Prostate gland (tissue), 2 donors: ENCODE results near the gene TMCO4. TPM values are rescaled to one million over a fixed set of nuclear protein-coding genes. Genes with fewer than 3 reads are reported as not detected.
"Not testable (repeated sequence)": the region's sequence is repeated elsewhere in the genome, so short reads cannot be mapped to it uniquely, and the experiment has no call there.

ENCODE experiments used
- DNase-seq: peaks from one replicate; pipeline ENCODE4 v3.0.0-alpha.2; 2019; ENCODE audit warnings: low spot score
- H3K27ac ChIP-seq, 2 donors: fragments of 200-600 bp; sonication (generic); 2 replicates each; pipeline ENCODE4 v1.5.1; 2017 to 2019
- H3K27me3 ChIP-seq: fragments of 200-600 bp; sonication (generic); replicated peaks from 2 replicates; pipeline ENCODE4 v1.5.1; 2019; ENCODE audit not compliant: insufficient read depth
- H3K36me3 ChIP-seq, 2 donors: fragments of 200-600 bp; sonication (generic); 1 replicate in 1 of 2; 2 replicates in 1 of 2; pipeline versions ENCODE4 v1.5.1 to v1.8.1; 2017 to 2019
- H3K4me1 ChIP-seq: fragments of 200-600 bp; sonication (generic); replicated peaks from 2 replicates; pipeline ENCODE4 v1.5.1; 2019
- H3K4me3 ChIP-seq, 2 donors: fragments of 200-600 bp; sonication (generic); 2 replicates each; pipeline ENCODE4 v1.5.1; 2017 to 2019
- H3K9me3 ChIP-seq: fragments of 200-600 bp; sonication (generic); 2 replicates; pipeline ENCODE4 v1.5.1; 2017
- POLR2A ChIP-seq: fragments of 450-650 bp; IDR thresholded peaks from one replicate; pipeline ENCODE4 v1.6.1; 2016; ENCODE audit warnings: antibody characterized with exemption, mild to moderate bottlenecking
- POLR2AphosphoS5 ChIP-seq: sonication (generic); formaldehyde crosslinking; IDR thresholded peaks from one replicate; pipeline ENCODE4 v1.6.1; 2017; ENCODE audit warnings: antibody characterized with exemption
- WGBS: methylation state at CpG from one replicate; pipeline ENCODE4 v1.1.5; 2018; 5-methylcytosine and 5-hydroxymethylcytosine counted together
- intact Hi-C: fragments of 100-400 bp; cut with DNase I; formaldehyde crosslinking; loops from one replicate; pipeline ENCODE4 v1.14.2; 2022
- total RNA-seq, 2 donors: library from RNA; depleted of rRNA; stranded (reverse); fragments of >200 nt; gene quantifications; one replicate each; pipeline ENCODE4 v1.1.0, GENCODE V29; 2016
- TF ChIP-seq, protein P1 (sequence below), 4 experiments: fragments of 200-600 bp in 2 of 4; fragments of 450-650 bp in 2 of 4; sonication (generic) in 2 of 4; IDR thresholded peaks; 1 replicate in 3 of 4; 2 replicates in 1 of 4; pipeline ENCODE4 v1.5.1; 2016 to 2019; ENCODE audit warnings: antibody characterized with exemption in 4 of 4, mild to moderate bottlenecking in 2 of 4, moderate library complexity in 2 of 4

TMCO4 gene
- total RNA-seq, 2 donors from 2014 or later = 60.5 to 89.9 TPM

DNA sequence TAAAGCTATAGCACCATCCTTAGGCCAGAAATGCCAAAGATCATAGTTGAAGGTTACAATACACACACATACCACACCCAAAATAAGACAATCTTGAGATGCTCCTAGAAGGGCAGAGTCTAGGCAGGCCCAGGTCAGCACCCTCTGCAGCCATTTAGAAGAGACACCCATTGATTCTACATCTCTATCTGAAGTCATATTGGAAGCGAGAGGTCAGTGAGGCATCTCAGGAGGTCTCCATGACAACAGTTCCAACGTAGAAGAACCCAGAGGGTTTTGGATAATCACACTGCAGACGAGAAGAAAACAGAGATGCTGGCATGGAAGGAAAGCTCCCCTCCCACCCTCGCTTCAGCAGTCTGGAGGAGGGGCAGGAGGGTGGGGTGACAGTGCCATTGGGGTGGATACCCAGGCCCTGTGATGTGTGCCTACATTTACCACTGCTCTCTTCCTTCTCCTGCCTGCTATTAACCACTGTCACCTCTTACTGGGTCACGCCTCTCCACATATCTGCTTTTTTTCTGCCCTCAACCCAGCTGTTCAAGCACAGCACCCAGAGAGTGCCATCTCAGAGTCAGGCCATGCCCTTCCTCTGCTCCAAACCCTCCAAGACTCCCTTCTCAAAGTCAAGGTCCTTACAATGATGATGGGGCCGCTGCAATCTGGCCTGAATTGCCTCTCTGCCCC lies 6.2 kb downstream of the TMCO4 start:
- 78% methylated on average over 6 of the region's 6 CpGs for WGBS

DNA sequence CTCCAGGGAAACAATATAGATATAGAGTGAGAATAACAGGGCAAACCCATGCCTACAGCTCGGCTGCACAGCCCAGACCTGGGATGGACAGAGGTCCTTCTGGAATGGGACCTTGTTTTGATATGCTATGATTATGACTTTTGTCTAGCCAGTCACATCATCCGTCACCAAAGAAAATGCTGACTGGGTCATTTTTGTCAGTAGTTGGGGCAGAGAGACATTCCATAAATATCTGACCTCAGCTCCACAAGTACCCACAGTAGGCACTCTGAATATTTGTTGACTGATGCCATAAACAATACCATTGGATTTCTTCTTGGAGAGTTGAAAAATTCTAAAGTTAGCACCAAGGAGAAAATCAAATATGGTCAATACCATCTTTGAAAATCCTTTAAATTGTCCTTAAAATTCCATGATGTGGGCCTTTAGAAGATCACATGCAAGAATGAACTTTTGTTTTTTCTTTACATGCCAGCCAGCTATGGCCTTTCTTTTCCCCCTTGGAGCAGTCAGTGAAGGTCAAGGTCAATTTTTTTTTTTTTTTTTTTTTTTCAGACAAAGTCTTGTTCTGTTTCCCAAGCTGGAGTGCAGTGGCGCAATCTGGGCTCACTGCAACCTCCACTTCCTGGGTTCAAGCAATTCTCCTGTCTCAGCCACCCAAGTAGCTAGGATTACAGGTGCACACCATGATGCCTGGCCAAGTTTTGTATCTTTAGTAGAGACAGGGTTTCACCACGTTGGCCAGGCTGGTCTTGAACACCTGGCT lies 7.3 kb downstream of the TMCO4 start:
- no peak for DNase-seq

More for the DNA sequence above, 6.2 kb downstream of the TMCO4 start:
- Histone ChIP-seq H3K27me3 (no peaks in the 10 kb centered on the region), H3K27ac (no peak overlapping the region), H3K4me3 (no peak overlapping the region), H3K36me3 (peaks cover 0 to 4% of the 10 kb centered on the region in 2 donors), H3K4me1 (no peaks in the 10 kb centered on the region), H3K9me3 (no peaks in the 10 kb centered on the region)
- DNase-seq = no peak
- intact Hi-C loops = no loop called here
- TF ChIP-seq POLR2A (no peak), POLR2AphosphoS5 (no peak)
- TF ChIP-seq, protein P1, sequence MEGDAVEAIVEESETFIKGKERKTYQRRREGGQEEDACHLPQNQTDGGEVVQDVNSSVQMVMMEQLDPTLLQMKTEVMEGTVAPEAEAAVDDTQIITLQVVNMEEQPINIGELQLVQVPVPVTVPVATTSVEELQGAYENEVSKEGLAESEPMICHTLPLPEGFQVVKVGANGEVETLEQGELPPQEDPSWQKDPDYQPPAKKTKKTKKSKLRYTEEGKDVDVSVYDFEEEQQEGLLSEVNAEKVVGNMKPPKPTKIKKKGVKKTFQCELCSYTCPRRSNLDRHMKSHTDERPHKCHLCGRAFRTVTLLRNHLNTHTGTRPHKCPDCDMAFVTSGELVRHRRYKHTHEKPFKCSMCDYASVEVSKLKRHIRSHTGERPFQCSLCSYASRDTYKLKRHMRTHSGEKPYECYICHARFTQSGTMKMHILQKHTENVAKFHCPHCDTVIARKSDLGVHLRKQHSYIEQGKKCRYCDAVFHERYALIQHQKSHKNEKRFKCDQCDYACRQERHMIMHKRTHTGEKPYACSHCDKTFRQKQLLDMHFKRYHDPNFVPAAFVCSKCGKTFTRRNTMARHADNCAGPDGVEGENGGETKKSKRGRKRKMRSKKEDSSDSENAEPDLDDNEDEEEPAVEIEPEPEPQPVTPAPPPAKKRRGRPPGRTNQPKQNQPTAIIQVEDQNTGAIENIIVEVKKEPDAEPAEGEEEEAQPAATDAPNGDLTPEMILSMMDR (IDR thresholded peaks at IDR 0.05) = no peak

DNA sequence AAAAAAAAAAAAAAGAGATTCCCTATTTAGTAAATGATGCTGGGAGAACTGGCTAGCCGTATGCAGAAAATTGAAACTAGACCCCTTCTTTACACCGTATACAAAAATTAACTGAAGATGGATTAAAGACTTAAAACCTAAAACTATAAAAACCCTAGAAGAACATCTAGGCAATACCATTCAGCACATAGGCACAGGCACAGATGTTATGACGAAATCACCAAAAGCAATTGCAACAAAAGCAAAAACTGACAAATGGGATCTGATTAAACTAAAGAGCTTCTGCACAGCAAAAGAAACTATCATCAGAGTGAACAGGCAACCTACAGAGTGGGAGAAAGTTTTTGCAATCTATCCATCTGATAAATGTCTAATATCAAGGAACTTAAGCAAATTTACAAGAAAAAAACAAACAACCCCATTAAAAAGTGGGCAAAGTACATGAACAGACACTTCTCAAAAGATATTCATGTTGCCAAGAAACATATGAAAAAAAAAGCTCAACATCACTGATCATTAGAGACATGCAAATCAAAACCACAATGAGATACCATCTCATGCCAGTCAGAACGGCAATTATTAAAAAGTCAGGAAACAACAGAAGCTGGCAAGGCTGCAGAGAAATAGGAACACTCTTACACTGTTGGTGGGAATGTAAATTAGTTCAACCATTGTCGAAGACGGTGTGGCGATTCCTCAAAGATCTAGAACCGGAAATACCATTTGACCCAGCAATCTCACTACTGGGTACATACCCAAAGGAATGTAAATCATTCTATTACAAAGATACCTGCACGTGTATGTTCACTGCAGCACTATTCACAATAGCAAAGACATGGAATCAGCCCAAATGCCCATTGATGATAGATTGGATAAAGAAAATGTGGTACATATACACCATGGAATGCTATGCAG lies 9.4 kb downstream of the TMCO4 start:
- intact Hi-C loops, H3K9me3 ChIP-seq, H3K4me3 ChIP-seq, H3K4me1 ChIP-seq, DNase-seq, H3K27ac ChIP-seq, H3K36me3 ChIP-seq, H3K27me3 ChIP-seq: not testable (repeated sequence)
- 61% methylated on average over 9 of the region's 9 CpGs for whole genome bisulfite sequencing

More for the DNA sequence above, 7.3 kb downstream of the TMCO4 start:
- Histone ChIP-seq H3K36me3 (peaks cover 0 to 4% of the 10 kb centered on the region in 2 donors), H3K4me3 (no peak overlapping the region), H3K27me3 (no peaks in the 10 kb centered on the region), H3K4me1 (peaks cover under 1% of the 10 kb centered on the region), H3K27ac (no peak overlapping the region), H3K9me3 (no peaks in the 10 kb centered on the region)
- intact Hi-C loops = no loop called here
- TF ChIP-seq, protein P1 (IDR thresholded peaks at IDR 0.05) = no peak
- TF ChIP-seq POLR2A (no peak), POLR2AphosphoS5 (no peak)
- WGBS = 88% methylated on average over 4 of the region's 4 CpGs

DNA sequence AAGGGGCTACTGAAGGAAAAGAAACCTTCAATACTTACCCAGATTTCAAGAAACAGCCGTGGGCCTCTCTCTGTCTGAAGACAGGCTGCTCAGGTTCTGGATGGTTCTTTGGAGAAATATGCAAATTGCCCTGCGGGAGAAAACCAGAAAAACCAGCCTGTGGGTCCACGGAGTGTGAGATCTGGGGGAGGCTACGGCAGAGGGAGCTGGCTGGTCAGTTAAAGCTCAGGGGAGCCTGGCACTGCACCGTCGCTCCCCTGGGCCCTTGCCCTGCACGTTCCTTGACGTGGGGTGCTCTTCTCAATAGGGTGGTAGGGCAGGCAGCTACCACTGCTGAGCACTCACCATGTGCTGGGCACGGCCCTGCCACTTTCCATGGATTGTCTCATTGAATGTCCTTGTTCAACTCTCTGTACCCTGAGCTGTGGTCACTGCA lies 12.7 kb downstream of the TMCO4 start:
- H3K27ac ChIP-seq = peak overlapping the region; percentile 61 to 65
- no peaks in the 10 kb centered on the region for H3K27me3 ChIP-seq
- H3K9me3 ChIP-seq = no peaks in the 10 kb centered on the region
- H3K36me3 ChIP-seq = no peaks in the 10 kb centered on the region
- intact Hi-C loops = no loop called here
- peak; percentile 90 for TF ChIP-seq POLR2AphosphoS5
- TF ChIP-seq POLR2A = peak; percentile 21
- TF ChIP-seq, protein P1 (IDR thresholded peaks at IDR 0.05) = peak in 3 of 4 experiments; percentile 17 to 34 (median 33)
- peaks cover 9% of the 10 kb centered on the region for H3K4me1 ChIP-seq
- 32% methylated on average over 9 of the region's 9 CpGs for WGBS
- peak; percentile 81 for DNase-seq
- no peak overlapping the region for H3K4me3 ChIP-seq

DNA sequence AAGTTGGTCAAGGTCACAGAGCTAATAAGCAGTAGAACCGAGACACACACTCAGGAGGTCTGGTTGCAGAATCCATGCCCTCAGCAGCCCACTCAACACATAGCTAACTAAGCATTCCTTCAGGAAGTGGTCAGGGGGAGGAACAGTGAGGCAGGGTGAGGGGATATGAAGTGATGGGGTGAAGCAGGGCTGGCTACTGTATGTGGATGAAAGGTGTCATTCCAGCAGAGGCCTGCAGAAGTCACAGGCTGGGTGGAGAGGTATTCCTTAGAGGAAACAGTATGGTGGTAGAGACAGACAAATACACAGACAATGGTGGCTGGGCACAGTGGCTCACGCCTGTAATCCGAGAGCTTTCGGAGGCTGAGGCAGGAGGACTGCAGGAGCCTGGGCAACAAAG lies 14.1 kb downstream of the TMCO4 start:
- Histone ChIP-seq H3K9me3 (no peaks in the 10 kb centered on the region), H3K27me3 (no peaks in the 10 kb centered on the region), H3K4me1 (peaks cover 9% of the 10 kb centered on the region), H3K27ac (peak overlapping the region; percentile 25 to 65), H3K4me3 (no peak overlapping the region), H3K36me3 (no peaks in the 10 kb centered on the region)
- DNase-seq = no peak
- TF ChIP-seq, protein P1 (IDR thresholded peaks at IDR 0.05) = no peak
- TF ChIP-seq POLR2A (no peak), POLR2AphosphoS5 (no peak)
- intact Hi-C loops = no loop called here
- WGBS = 91% methylated on average over 4 of the region's 4 CpGs
